Kasumi-1 (cell line): ENCODE measurements around the gene TBC1D1.
"Not testable (repeated sequence)": the region's sequence is repeated elsewhere in the genome, so short reads cannot be mapped to it uniquely, and the experiment has no call there.

Experiments
- DNase-seq, 2 experiments: peaks; one replicate each; lab custom pipeline; 2025; lab: John Stamatoyannopoulos, UW

TBC1D1 gene

DNA sequence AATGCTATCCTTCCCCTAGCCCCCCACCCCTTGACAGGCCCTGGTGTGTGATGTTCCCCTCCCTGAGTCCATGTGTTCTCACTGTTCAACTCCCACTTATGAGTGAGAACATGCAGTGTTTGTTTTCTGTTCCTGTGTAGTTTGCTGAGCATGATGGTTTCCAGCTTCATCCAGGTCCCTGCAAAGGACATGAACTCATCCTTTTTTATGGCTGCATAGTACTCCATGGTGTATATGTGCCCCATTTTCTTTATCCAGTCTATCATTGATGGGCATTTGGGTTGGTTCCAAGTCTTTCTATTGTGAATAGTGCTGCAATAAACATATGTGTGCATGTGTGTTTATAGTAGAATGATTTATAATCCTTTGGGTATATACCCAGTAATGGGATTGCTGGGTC, 32.2 kb downstream of the TBC1D1 start:
- DNase-seq: not testable (repeated sequence)

DNA sequence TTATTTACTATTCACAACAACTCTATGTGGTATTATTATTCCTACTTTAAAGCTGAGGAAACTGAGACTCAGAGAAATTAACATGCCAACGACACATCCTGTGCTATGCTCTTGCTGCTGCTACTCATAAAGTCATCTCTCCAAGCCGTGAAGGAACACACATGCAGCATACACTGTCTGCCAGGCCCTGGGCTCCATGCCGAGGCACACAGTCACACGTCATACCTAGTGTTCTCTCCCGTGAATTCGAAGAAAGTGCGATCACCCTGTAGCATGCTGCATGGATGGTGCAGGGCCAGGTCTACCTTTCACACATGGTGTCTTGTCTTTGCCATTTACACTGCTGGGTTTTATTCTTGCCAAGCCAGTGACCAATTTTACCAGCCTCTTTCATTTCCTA, 34.1 kb downstream of the TBC1D1 start:
- no peak for DNase-seq

DNA sequence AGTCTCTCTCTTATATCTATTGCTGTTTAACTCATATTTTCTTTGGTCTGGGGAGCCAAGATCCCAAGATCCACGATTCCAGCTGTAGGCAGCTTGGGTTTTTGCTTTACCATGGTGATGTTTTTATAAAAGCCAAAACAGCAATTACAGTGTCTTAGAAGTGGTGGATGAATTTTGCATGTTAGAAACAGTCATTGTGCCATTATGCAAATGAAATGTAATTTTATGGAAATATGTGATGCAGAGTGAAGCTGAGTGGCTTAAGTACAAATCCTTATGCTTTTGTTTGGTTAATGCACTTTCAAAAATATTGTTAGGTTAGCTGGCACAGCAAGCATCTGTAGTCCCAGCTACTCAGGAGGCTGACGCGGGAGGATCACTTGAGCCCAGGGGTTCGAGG, 36.5 kb downstream of the TBC1D1 start:
- no peak for DNase-seq

DNA sequence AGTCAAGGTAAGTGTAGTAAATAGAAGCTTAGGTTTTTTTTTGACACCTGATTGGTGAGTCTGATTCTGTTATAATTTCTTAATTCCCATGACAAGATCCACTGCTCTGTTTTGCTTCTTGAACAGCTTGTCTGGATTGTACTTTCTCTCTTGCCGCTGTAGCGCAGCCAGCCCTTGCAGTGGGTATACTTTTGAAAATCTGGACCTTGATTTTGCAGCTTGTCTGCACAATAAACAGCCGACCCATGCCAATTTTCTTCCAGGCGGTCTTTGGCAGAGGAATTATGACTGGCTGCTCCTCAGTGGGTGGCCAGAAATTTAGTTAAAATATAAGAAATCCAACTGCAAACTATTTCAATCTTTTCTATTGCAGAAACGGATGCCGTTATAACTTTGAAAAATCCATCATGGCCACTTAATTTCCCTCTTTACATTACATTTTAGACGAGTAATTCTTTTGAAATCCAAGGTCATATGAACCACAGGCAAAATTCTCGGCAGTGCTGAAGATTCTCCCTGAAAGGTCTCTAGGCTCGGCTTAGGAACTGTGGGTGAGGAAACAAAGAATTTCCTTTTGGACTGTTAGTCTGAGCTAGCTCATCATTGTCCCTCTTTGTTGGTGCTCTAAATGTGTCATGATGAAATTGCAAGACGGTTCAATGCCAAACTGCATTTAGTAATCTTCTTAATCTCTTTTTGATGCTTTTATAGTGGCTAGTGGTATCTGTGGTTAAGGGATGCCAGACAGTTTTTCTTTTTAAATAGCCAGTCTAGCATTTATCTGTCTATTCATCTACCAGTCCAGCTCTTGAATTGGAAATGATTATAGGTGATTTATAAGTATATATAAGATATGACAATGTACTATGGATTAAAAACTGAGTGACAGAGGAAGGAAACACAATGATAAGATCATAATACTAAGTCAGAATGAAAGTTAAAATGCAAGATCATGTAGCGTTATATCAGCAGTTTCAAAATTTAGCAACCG, 37.8 kb downstream of the TBC1D1 start:
- no peak for DNase-seq

DNA sequence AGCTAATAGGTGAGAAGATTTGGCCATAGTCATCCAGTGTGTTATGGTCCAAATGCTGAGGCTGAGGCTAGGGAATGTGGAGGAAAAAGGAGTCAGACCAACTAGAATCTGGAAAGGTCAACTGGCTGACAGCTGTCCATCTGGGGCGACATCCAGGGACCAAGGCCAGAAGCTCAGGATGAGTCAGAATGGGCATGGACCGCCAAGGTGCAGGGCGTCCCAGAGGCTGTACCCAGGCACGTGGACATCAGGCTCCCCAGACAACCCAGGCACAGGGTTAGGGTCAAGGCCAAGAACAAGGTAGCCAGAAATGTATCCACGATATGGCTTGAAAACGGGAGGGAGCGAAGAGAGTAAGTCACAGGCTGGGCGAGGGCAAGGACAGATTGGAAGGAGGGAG, 43.2 kb downstream of the TBC1D1 start:
- DNase-seq: no peak

DNA sequence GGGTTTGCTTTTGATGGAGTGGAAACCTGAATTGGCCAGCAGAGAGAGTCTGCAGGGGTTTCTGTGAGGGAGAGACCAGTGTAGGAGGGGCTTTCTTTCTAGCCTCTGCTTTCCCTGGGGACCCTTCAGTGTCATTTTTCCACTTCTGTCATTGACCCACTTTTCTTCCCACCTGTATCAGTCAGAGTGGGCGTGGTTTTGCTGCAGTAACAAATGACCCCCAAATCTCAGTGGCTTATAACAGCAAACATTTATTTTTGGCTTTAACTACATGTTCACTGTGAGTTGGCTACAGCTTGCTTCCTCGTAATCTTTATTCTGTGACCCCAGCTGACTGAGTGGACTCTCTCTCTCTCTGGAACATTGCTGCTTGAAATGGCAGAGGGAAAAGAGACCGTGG, 43.7 kb downstream of the TBC1D1 start:
- DNase-seq: no peak

DNA sequence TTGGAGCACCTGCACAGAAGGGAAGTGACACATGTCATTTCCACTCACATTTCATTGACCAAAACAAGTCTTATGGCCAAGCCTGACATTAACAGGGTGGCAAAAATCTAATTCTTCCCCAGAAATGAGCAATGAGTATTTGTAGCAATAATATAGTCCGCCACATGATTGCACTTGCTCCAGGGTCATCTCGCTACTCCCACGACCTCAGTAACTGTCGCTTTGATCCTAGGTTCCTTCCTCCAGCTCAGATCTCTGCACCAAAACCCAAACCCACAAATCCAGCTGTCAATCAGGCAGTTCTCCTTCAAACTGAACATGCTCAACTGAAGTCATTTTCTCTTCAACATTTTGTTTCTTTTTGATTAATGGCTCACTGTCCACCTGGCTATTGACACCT, 44.1 kb downstream of the TBC1D1 start:
- DNase-seq: no peak

DNA sequence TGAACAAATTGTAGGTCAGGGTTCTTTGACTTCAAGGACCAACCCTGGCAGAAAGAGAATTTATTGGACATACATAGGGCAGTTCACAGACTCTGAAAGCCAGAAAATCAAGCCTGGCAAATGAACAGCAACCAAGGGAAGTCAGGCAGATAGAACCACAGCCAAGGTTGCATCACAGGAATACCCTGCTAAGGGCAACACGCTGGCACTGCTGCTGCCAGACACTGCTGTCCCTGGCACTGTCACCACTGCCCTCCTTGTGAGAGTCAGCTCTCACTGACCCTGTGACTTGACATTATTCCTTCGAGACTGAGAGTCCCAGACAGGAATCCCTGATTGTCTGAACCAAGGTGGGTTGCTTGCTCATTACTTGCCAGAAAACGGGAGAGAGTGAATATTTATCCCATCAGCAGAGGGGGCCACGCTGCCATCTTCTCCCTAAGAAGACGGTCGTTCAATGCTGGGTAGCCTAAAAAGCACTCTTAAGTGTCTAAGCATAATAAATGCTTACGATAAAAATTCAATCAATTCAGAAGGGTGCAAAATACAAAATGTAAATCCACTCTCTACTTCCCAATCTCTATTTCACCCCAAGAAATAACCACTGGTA, 46.1 kb downstream of the TBC1D1 start:
- DNase-seq: peak in 1 of 2 experiments; percentile 6

DNA sequence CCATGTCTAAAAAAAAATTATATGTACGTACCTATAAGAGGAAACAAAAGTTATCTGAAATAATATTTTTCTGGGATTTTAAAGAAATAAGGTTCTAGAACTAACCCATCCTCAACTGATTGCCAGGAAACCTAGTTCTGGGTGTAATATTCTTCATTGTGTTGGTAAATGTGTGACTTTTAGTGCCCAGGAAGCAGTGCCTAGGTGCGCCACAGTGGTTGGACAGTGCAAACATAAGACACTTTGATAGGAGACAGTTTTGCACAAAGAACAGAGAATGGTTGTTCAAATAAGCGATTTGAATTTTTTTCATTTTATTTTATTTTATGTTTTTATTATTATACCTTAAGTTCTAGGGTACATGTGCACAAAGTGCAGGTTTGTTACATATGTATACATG, 47.3 kb downstream of the TBC1D1 start:
- no peak for DNase-seq

DNA sequence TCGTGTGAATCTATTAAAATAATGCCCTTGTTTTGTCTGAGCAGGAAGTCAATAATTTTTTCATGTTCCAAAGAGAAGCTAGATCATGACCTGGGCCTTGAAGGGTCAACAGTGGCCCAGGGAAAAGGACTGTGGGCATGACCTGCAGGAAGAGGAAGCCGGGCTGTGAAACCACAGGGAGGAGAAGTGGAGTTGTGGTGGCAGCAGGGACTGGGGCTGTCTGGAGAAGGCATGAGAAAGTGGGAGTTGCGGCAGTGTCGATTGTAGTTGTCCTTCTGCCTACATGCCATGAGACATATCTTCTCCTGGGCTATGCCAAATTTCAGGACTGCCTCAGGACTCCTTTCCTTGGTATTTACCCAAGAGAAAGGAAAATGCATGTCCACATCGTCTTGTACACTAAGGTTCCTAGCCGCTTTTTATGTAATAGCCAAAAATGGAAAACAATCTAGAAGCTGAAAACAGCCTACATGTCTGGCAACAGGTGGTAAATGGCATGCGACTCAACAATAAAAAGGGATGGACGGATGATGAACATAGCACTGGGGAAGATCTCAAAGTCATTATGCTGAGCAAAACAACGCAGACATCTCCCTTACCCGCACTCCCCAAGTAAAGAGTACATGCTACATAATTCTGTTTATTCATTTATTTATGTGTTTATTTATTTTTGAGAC, 55.8 kb downstream of the TBC1D1 start:
- peak; percentile 39 to 42 for DNase-seq

DNA sequence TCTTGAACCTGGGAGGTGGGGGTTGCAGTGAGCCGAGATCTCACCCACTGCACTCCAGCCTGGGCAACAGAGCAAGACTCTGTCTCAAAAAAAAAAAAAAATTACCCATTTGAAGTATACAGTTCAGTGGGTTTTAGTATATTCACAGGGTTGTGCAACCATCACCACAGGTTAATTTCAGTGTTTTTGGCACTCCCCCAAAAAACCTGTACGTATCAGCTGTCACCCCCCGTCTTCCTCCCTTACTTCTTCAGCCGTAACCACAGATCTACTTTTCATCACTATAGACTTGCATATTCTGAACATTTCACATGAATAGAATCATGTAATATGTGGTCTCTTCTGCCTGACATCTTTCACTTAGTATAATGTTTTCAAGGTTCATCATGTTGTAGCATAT, 57.7 kb downstream of the TBC1D1 start:
- no peak for DNase-seq

DNA sequence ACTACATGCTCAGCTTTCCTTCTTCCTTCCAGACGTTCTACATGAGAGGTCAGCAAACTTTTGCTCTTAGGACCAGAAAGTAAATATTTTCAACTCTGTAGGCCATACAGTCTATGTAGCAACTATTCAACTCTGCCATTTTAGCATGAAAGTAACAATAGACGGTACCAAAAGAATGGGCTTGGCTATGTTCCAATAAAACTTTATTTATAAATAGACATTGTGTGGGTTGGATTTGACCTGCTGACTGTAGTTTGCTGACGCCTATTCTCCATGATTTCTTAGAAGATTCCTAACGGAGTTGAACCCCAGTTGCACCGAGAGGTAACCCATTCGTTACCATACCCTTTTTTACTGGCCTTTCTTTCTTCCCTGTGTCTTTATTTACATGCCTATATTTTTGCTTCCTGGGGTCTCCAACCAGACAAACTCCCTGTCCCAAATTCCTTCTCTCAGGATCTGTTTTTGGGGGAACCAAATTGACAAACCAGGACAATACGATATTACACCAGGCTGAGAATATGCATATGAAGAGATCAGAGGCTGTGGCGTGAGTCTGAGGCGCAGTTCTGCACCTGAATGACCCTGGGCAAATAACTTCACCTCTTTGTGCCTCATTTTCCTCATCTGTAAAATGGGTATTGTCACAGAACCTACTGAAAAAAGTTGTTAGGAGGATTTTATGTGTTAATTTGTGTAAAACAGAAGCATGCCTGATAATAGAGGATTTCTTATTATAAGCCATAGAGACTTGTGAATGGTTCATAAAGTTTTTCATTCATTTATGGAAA, 58.9 kb downstream of the TBC1D1 start:
- DNase-seq: no peak

DNA sequence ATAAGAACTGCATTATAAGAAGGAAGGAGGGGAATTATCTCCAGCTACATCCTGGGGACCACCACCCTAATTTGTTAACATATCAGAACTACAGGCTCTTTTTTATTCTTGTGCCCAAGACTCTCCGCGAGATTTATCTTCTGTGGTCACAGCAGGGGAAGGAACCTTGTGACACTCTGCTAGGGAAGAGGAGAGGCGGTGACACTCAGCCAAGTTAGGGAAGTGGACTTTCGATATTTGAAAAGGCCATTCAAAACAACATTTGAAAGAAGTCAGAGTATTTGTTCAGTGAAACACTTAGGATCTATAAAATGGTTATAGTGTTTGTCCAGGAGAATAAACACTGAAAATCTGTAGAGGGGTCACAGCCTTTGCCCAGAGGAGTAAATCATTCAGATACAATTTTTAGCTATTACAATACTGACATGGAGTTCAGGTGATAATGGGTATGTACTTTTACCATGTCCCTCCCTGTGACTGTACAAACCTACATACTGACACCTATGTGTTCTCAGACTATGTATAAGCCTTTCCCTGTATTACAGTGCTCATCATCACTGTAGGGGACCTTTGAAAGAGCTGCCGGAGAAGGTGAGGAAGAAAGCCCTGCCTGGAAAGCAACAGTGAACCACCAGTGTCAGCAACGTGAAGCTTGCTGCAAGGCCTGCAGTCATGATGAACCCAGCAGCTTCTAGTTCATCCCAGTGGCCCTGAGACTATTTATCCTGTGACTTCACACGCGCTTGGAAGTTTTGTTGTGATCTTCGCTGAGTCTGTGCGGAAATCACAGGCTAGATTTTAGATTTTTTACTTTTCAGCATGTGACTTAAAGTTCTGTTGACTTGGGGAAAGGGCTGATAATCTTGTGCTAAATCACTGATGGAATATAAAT, 60.8 kb downstream of the TBC1D1 start:
- DNase-seq: peak; percentile 50 to 55

DNA sequence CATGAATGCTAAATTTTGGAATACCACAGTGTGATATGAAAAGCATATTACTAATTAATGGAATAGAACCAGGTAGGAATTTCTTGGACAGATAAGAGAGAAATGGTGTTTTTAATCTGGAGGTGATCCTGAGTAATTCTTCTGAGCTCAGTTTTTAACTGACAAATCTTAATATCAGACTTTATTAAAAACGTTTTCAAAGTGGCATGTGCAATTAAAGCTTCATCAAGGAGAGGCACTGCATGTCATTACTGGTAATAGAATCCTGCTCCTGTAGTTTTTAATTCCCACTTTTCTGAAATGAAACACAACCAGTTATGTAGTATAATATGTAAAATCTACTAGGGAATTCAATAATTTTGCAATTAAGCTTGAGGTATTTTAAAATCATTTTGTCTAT, 62.3 kb downstream of the TBC1D1 start:
- no peak for DNase-seq

DNA sequence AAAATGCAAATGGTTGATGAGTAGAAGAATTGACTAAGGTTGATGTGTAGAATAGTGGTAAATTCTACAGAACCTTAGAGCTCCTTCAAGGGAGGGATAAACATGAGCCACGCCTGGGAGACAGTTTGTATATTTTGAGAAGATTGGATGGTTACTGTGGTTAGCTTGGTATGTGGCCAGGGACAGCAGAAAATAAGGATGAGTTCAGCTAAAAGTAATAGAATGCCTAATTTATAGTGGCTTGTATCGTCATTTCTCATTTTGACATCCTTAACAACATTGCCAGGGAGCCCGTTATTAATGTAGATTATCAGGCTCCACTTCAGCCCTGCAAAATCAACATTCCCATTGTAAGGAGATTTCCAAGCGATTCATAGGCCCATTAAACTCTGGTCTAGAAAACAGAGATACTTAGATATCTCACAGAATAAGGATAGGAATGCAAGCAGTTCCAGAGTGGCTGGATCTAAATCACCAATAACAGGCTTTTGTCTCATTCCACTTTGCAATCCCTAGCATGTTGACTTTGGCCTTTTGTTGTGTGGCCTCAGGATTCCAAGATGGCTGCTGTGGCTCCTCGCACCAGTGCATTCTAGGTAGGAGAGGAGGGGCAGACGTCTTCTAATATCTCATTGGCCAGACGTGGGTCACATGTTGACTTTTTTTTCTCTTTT, 62.9 kb downstream of the TBC1D1 start:
- DNase-seq: no peak

DNA sequence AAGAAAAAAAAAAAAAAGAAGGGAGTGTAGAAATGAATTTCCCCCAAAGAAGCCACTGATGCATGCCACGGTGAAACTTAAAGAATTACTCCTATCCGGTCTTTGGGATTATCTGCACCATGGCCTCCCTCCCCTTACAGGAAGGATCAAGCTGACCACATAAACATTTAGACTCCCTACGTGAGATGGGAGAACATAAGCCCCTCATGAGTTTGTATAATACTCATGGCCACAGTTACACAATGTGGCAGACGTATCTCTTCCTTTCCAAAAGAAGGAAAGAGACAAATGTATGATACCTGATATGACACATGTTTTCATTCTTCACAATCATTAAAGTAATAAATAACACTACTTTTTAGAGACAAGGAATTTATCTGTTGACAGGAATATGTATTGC, 66.1 kb downstream of the TBC1D1 start:
- no peak for DNase-seq

DNA sequence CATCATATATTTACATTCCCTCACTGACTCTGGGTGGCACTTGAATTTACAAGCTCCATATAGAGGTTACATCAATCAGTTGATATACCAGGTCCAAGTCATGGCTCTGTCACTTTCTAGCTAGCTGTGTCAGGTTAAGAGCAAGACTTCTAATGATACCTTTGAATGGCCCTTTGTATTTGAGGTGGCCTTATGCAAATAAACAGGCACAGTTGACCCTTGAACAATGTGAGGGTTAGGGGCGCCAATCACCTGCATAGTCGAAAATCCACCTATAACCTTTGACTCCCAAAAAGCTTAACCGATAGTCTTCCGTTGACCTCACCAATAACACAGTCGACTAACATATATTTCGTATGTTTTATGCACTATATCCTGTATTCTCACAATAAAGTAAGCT, 68.0 kb downstream of the TBC1D1 start:
- no peak for DNase-seq

DNA sequence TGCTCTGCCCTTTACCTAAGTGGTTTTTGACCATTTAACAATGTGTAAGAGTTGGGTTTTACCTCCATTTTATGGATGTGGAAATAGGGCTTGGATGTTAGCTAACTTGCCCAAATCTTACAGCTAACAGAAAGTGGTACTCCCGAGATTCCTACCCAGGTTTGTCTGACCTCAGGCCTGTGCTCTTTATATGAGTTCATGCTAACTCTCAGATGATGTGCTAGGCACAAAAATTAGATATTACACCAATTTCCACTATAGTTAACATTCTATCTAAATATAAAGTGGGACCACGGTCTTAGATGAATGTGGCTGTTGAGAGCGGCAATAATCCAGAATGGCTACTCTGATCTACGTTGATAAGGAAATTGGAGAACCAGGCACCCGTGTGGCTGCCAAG, 69.2 kb downstream of the TBC1D1 start, which contains the start of gene PTTG2:
PTTG2 (plus strand) TSS at position 301 of the 400 bp plus-strand sequence; CDS start at position 338, 37 bp downstream.
- no peak for DNase-seq

DNA sequence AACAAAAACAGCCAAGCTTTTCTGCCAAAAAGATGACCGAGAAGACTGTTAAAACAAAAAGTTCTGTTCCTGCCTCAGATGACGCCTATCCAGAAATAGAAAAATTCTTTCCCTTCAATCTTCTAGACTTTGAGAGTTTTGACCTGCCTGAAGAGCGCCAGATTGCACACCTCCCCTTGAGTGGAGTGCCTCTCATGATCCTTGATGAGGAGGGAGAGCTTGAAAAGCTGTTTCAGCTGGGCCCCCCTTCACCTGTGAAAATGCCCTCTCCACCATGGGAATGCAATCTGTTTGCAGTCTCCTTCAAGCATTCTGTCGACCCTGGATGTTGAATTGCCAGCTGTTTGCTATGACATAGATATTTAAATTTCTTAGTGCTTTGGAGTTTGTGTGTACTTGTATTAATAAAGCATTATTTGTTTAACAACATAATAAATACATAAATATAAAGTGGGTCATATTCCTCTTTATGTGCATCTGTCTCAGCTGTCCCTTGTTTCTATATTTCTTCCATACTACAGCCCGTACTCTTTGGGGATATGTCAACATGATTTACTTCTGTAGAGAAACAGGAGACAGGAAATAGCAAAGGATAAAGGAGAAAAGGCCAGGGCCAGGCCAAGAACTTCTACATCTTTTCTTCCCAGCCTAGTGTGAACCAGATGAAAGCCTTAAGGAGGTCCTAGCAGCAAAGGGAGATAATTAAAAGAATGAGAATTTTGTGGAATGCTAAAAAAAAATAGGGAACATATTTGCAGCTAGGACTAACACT, 70.0 kb downstream of the TBC1D1 start:
- DNase-seq: no peak
